Stimulated activated CD8-positive, alpha-beta memory T cell treated with anti-CD3 and anti-CD28 coated beads, Interleukin-15, amount 100 ng/mL, for 24 hours (primary cell): ENCODE measurements around the gene RAD54L.
"Not testable (repeated sequence)": the region's sequence is repeated elsewhere in the genome, so short reads cannot be mapped to it uniquely, and the experiment has no call there.

Source experiments
- DNase-seq: peaks from one replicate; pipeline ENCODE4 v3.0.0-alpha.2; 2020; ENCODE audit warnings: low read depth

RAD54L gene

GRCh38 chr1:46319960-46320914 is 72.7 kb downstream of the RAD54L start:
- not testable (repeated sequence) for DNase-seq

DNA sequence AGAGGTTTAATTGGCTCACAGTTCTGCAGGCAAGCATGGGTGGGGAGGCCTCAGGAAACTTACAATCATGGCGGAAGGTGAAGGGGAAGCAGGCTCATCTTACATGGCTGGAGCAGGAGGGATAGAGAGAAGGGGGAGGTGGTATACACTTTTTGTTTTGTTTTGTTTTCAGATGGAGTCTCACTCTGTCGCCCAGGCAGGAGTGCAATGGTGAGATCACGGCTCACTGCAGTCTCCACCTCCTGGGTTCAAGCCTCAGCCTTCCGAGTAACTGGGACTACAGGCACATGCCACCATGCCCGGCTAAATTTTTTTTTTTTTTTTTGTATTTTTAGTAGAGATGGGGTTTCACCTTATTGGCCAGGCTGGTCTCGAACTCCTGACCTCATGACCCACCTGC is 74.6 kb downstream of the RAD54L start:
- not testable (repeated sequence) for DNase-seq

GRCh38 chr1:46325285-46326076 is 77.9 kb downstream of the RAD54L start:
- not testable (repeated sequence) for DNase-seq
